ENCODE results near the gene H1-8. TPM values are rescaled to one million over a fixed set of nuclear protein-coding genes. Genes with fewer than 3 reads are reported as not detected.
A peak's percentile ranks its signal among the peaks of the same experiment; 100 is the strongest.

The H1-8 gene
- total RNA-seq, 1 donor from 2014 or later: not detected

GRCh38 chr3:129575233-129575996 lies 32.4 kb downstream of the H1-8 start:
- no peak overlapping the region for H3K4me3 ChIP-seq
- H3K36me3 ChIP-seq: peaks cover 81% of the 10 kb centered on the region
- no peak for TF ChIP-seq CTCF (IDR thresholded peaks at IDR 0.05; ENCODE audit: borderline replicate concordance)
- no peak for DNase-seq
- intact Hi-C loops (cut with micrococcal nuclease): no loop called here
- peaks cover 43% of the 10 kb centered on the region for H3K4me1 ChIP-seq
- no peaks in the 10 kb centered on the region for H3K9me3 ChIP-seq (replicated peaks)
- no peaks in the 10 kb centered on the region for H3K27me3 ChIP-seq (ENCODE audit: low read depth)
- peak overlapping the region; percentile 73 for H3K27ac ChIP-seq (replicated peaks)

GRCh38 chr3:129575997-129576384 lies 33.0 kb downstream of the H1-8 start:
- Histone ChIP-seq H3K27ac (replicated peaks) (peak overlapping the region; percentile 73), H3K9me3 (replicated peaks) (no peaks in the 10 kb centered on the region), H3K4me1 (peaks cover 45% of the 10 kb centered on the region), H3K36me3 (peaks cover 79% of the 10 kb centered on the region), H3K27me3 (ENCODE audit: low read depth) (no peaks in the 10 kb centered on the region), H3K4me3 (no peak overlapping the region)
- intact Hi-C loops (cut with micrococcal nuclease): no loop called here
- DNase-seq: no peak
- TF ChIP-seq CTCF (IDR thresholded peaks at IDR 0.05; ENCODE audit: borderline replicate concordance): no peak

- Histone ChIP-seq H3K36me3 (peaks cover 79% of the 10 kb centered on the region), H3K27me3 (ENCODE audit: low read depth) (no peaks in the 10 kb centered on the region), H3K4me3 (no peak overlapping the region), H3K27ac (replicated peaks) (peak overlapping the region; percentile 73), H3K4me1 (peaks cover 45% of the 10 kb centered on the region), H3K9me3 (replicated peaks) (no peaks in the 10 kb centered on the region)
- intact Hi-C loops (cut with micrococcal nuclease): no loop called here
- peak; percentile 52 for DNase-seq
- TF ChIP-seq CTCF (IDR thresholded peaks at IDR 0.05; ENCODE audit: borderline replicate concordance): no peak
Measured at GRCh38 chr3:129576514-129577352, 33.8 kb downstream of the H1-8 start.

GRCh38 chr3:129577366-129577765 lies 34.4 kb downstream of the H1-8 start:
- Histone ChIP-seq H3K27me3 (ENCODE audit: low read depth) (no peaks in the 10 kb centered on the region), H3K9me3 (replicated peaks) (no peaks in the 10 kb centered on the region), H3K27ac (replicated peaks) (peak overlapping the region; percentile 73), H3K4me3 (no peak overlapping the region), H3K36me3 (peaks cover 79% of the 10 kb centered on the region), H3K4me1 (peaks cover 45% of the 10 kb centered on the region)
- intact Hi-C loops (cut with micrococcal nuclease): no loop called here
- no peak for TF ChIP-seq CTCF (IDR thresholded peaks at IDR 0.05; ENCODE audit: borderline replicate concordance)
- DNase-seq: peak; percentile 77

- Histone ChIP-seq H3K4me3 (no peak overlapping the region), H3K36me3 (peaks cover 78% of the 10 kb centered on the region), H3K27me3 (ENCODE audit: low read depth) (no peaks in the 10 kb centered on the region), H3K4me1 (peaks cover 45% of the 10 kb centered on the region), H3K9me3 (replicated peaks) (no peaks in the 10 kb centered on the region), H3K27ac (replicated peaks) (peak overlapping the region; percentile 73)
- no peak for DNase-seq
- intact Hi-C loops (cut with micrococcal nuclease): no loop called here
- no peak for TF ChIP-seq CTCF (IDR thresholded peaks at IDR 0.05; ENCODE audit: borderline replicate concordance)
Measured at GRCh38 chr3:129577925-129578786, 35.2 kb downstream of the H1-8 start.
